ENCODE measurements around the gene ESRRA.
A peak's percentile ranks its signal among the peaks of the same experiment; 100 is the strongest.

The ESRRA gene

GRCh38 chr11:64263947-64264317 is 41.4 kb upstream of the ESRRA start:
- Histone ChIP-seq H3K36me3 (ENCODE audit: control insufficient read depth, insufficient read depth, low read length) (peaks cover 54% of the 10 kb centered on the region), H3K9me3 (ENCODE audit: control insufficient read depth, insufficient read depth, low read length) (no peaks in the 10 kb centered on the region), H3K27ac (ENCODE audit: low read length) (no peak overlapping the region), H3K4me3 (ENCODE audit: low read length) (no peak overlapping the region), H3K4me1 (ENCODE audit: control insufficient read depth, insufficient read depth, low read length) (0 out of 2 replicates have a peak, but pooled peaks cover 1% of the 10 kb centered on the region), H3K27me3 (ENCODE audit: control insufficient read depth, insufficient read depth, low read length) (no peaks in the 10 kb centered on the region)
- DNase-seq (ENCODE audit: low read depth, low spot score) = no peak
- WGBS (ENCODE audit: insufficient coverage, insufficient read length) = no CpG with 5 or more reads among the region's 8 CpGs

- Histone ChIP-seq H3K27me3 (ENCODE audit: control insufficient read depth, insufficient read depth, low read length) (no peaks in the 10 kb centered on the region), H3K4me1 (ENCODE audit: control insufficient read depth, insufficient read depth, low read length) (0 out of 2 replicates have a peak, but pooled peaks cover 1% of the 10 kb centered on the region), H3K4me3 (ENCODE audit: low read length) (no peak overlapping the region), H3K9me3 (ENCODE audit: control insufficient read depth, insufficient read depth, low read length) (no peaks in the 10 kb centered on the region), H3K27ac (ENCODE audit: low read length) (no peak overlapping the region), H3K36me3 (ENCODE audit: control insufficient read depth, insufficient read depth, low read length) (peaks cover 49% of the 10 kb centered on the region)
- no CpG with 5 or more reads among the region's 10 CpGs for WGBS (ENCODE audit: insufficient coverage, insufficient read length)
- no peak for DNase-seq (ENCODE audit: low read depth, low spot score)
Measured at GRCh38 chr11:64264371-64264852, 40.9 kb upstream of the ESRRA start.

GRCh38 chr11:64265176-64266160 is 39.9 kb upstream of the ESRRA start:
- no peaks in the 10 kb centered on the region for H3K27me3 ChIP-seq (ENCODE audit: control insufficient read depth, insufficient read depth, low read length)
- DNase-seq (ENCODE audit: low read depth, low spot score) = no peak
- no peak overlapping the region for H3K27ac ChIP-seq (ENCODE audit: low read length)
- H3K4me1 ChIP-seq (ENCODE audit: control insufficient read depth, insufficient read depth, low read length) = 0 out of 2 replicates have a peak, but pooled peaks cover 1% of the 10 kb centered on the region
- H3K36me3 ChIP-seq (ENCODE audit: control insufficient read depth, insufficient read depth, low read length) = peaks cover 40% of the 10 kb centered on the region
- no peak overlapping the region for H3K4me3 ChIP-seq (ENCODE audit: low read length)
- H3K9me3 ChIP-seq (ENCODE audit: control insufficient read depth, insufficient read depth, low read length) = no peaks in the 10 kb centered on the region
- WGBS (ENCODE audit: insufficient coverage, insufficient read length) = no CpG with 5 or more reads among the region's 35 CpGs

- Histone ChIP-seq H3K27ac (ENCODE audit: low read length) (no peak overlapping the region), H3K4me3 (ENCODE audit: low read length) (no peak overlapping the region), H3K27me3 (ENCODE audit: control insufficient read depth, insufficient read depth, low read length) (no peaks in the 10 kb centered on the region), H3K36me3 (ENCODE audit: control insufficient read depth, insufficient read depth, low read length) (peaks cover 37% of the 10 kb centered on the region), H3K9me3 (ENCODE audit: control insufficient read depth, insufficient read depth, low read length) (no peaks in the 10 kb centered on the region), H3K4me1 (ENCODE audit: control insufficient read depth, insufficient read depth, low read length) (0 out of 2 replicates have a peak, but pooled peaks cover 1% of the 10 kb centered on the region)
- WGBS (ENCODE audit: insufficient coverage, insufficient read length) = no CpG with 5 or more reads among the region's 15 CpGs
- no peak for DNase-seq (ENCODE audit: low read depth, low spot score)
Measured at GRCh38 chr11:64266339-64266738, 39.0 kb upstream of the ESRRA start.

DNA sequence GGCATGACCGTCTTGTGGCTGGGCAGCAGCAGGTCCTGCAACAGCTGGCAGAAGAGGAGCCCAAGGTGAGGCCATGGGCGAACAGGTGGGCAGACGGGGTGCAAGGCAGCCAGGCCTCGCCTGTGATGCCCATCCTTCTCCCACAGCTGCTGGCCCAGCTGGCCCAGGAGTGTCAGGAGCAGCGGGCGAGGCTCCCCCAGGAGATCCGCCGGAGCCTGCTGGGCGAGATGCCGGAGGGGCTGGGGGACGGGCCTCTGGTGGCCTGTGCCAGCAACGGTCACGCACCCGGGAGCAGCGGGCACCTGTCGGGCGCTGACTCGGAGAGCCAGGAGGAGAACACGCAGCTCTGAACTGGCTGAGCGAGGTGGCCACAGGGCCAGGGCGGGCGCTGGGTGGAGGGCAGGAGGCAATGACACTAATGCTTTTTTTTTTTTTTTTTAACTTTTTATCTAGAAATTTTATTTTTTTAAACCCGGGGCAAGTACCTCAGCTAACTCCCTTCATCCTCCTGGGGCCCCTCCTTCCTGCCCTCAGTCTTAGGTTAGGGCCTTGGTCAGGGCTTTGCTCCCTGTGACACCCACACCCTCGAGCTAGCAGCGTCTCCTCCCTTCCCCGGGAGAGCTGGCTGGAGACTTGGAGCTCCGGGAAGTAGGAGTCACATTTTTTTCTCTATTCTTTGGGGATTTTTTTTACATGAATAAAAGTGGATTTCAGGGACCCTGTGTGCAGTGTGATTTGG is 37.9 kb upstream of the ESRRA start:
- H3K4me3 ChIP-seq (ENCODE audit: low read length) = no peak overlapping the region
- H3K36me3 ChIP-seq (ENCODE audit: control insufficient read depth, insufficient read depth, low read length) = peaks cover 31% of the 10 kb centered on the region
- no peaks in the 10 kb centered on the region for H3K9me3 ChIP-seq (ENCODE audit: control insufficient read depth, insufficient read depth, low read length)
- H3K27me3 ChIP-seq (ENCODE audit: control insufficient read depth, insufficient read depth, low read length) = no peaks in the 10 kb centered on the region
- WGBS (ENCODE audit: insufficient coverage, insufficient read length) = no CpG with 5 or more reads among the region's 27 CpGs
- DNase-seq (ENCODE audit: low read depth, low spot score) = no peak
- H3K27ac ChIP-seq (ENCODE audit: low read length) = no peak overlapping the region
- 0 out of 2 replicates have a peak, but pooled peaks cover 1% of the 10 kb centered on the region for H3K4me1 ChIP-seq (ENCODE audit: control insufficient read depth, insufficient read depth, low read length)

DNA sequence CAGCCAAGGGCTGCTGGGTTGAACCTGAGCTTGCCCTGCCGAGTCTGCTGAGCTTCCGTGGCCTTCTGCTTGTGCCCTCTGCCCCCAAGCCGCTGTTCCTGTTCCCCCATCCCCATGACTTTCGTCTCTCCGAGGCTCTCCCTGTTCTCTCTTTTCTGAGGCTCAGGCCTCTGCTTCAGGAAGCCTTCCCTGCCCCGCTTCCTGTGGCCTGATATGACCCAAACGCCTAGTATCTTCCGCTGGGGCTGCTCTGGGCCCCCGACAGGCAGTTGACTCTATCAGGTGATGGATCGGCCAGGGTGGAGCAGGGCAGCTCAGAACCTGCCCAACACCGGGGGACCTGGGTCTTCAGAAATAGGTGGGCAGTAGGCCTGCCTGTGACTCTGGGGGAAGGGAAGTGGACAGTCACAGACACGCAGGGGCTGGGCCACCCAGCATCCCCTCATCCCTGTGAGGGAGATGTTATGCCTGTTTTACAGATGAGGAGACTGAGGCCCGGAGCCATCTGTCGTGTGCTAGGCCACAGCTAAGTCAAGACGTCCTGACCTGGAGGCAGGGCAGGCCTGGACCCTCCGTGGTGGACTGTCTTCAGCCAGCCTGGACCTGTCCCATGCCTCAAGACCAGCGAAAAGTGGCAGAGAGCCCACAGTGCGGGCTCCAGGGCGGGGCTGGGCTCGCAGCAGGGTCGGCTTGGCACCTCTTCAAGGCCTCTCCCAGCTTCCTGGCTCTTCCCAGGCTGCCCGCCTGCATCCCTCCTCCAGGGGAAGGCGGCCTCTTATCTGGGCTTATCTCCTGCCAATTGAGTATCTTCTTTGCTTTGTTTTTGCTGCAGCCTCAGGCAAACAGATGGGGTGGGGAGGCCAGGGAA is 37.1 kb upstream of the ESRRA start:
- DNase-seq (ENCODE audit: low read depth, low spot score) = no peak
- H3K4me1 ChIP-seq (ENCODE audit: control insufficient read depth, insufficient read depth, low read length) = 0 out of 2 replicates have a peak, but pooled peaks cover 1% of the 10 kb centered on the region
- H3K27me3 ChIP-seq (ENCODE audit: control insufficient read depth, insufficient read depth, low read length) = no peaks in the 10 kb centered on the region
- H3K36me3 ChIP-seq (ENCODE audit: control insufficient read depth, insufficient read depth, low read length) = peaks cover 27% of the 10 kb centered on the region
- no CpG with 5 or more reads among the region's 23 CpGs for WGBS (ENCODE audit: insufficient coverage, insufficient read length)
- H3K9me3 ChIP-seq (ENCODE audit: control insufficient read depth, insufficient read depth, low read length) = no peaks in the 10 kb centered on the region
- H3K4me3 ChIP-seq (ENCODE audit: low read length) = no peak overlapping the region; the same call in 1 of the 2 replicates
- no peak overlapping the region for H3K27ac ChIP-seq (ENCODE audit: low read length)

DNA sequence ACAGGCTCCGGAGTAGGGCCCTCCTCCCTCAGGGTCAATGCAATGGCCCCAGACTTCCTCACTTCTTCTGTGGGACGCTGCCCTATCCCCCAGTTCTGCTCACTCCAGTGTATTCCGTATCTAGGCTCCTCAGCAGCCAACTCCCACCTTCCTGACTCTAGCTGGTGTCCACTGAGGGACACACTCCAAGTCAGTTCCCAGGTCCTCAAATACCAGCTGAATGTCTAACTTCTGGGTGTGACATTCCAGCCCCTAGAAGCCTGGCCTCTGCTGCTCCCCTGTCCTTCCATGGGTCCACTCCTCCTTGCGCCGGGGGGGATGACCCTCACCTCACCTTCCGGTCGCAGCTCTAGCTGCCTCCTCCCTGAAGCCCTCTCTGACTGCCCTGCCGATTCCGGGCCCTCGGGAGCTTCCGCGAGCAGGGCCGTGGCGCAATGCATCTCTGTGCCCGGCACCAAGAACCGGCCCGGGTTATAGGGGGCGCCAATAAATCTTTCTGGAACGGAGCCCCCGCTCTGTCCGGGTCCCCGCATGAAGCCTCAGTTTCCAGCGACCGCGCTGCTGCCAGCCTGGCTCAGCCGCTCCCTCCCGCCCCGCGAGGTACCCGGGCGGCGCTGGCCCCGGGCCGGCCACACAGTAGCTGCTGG is 36.3 kb upstream of the ESRRA start:
- no peaks in the 10 kb centered on the region for H3K27me3 ChIP-seq (ENCODE audit: control insufficient read depth, insufficient read depth, low read length)
- no CpG with 5 or more reads among the region's 34 CpGs for WGBS (ENCODE audit: insufficient coverage, insufficient read length)
- DNase-seq (ENCODE audit: low read depth, low spot score) = no peak
- no peaks in the 10 kb centered on the region for H3K4me1 ChIP-seq (ENCODE audit: control insufficient read depth, insufficient read depth, low read length)
- H3K36me3 ChIP-seq (ENCODE audit: control insufficient read depth, insufficient read depth, low read length) = peaks cover 23% of the 10 kb centered on the region
- no peak overlapping the region for H3K27ac ChIP-seq (ENCODE audit: low read length)
- H3K9me3 ChIP-seq (ENCODE audit: control insufficient read depth, insufficient read depth, low read length) = no peaks in the 10 kb centered on the region
- H3K4me3 ChIP-seq (ENCODE audit: low read length) = peak overlapping the region; percentile 54; the same call in 1 of the 2 replicates

DNA sequence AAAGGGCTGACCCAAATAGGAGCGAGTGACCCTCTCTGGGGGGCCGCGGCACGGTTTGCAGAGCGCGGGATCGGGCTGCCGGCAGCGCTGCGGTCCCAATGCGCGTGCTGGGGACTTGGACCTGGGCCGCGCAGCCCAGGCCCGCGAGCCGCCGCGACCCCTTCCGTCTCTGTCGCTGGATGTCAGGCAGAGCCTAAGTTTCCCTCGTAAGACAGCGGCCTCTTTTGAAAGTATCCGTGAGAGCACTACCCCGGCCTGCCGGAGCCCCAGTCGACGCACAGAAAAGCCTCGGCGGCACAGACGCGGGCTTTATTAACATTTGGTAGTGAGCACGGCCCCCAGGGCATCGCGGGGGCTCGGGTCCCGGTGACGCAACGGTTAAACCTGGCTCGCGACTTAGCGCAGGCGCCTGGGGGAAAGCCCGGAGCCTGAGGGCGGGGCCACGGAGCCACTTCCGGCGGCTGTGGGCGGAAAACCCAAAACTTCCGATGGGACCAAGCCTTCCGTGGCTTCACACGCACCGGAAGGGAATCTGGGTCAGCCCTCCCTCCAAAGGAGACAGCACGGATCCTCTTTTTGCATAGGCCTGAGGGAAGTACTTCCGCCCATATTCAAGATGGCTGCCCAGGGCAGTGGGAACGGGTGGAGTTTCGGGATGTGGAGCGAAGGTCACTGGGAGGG is 35.6 kb upstream of the ESRRA start:
- WGBS (ENCODE audit: insufficient coverage, insufficient read length) = no CpG with 5 or more reads among the region's 58 CpGs
- peaks cover 20% of the 10 kb centered on the region for H3K36me3 ChIP-seq (ENCODE audit: control insufficient read depth, insufficient read depth, low read length)
- H3K27me3 ChIP-seq (ENCODE audit: control insufficient read depth, insufficient read depth, low read length) = no peaks in the 10 kb centered on the region
- no peaks in the 10 kb centered on the region for H3K4me1 ChIP-seq (ENCODE audit: control insufficient read depth, insufficient read depth, low read length)
- H3K9me3 ChIP-seq (ENCODE audit: control insufficient read depth, insufficient read depth, low read length) = no peaks in the 10 kb centered on the region
- peak; percentile 99 for DNase-seq (ENCODE audit: low read depth, low spot score)
- peak overlapping the region; percentile 57; the same call in 1 of the 2 replicates for H3K4me3 ChIP-seq (ENCODE audit: low read length)
- no peak overlapping the region for H3K27ac ChIP-seq (ENCODE audit: low read length)
